GM13977 (cell line): ENCODE data around the gene PPP1R1A.

Experiments used
- DNase-seq: peaks from one replicate; pipeline ENCODE4 v3.0.0; 2012; ENCODE audit warnings: low spot score
- in situ Hi-C: fragments of 300-500 bp; cut with MboI; formaldehyde crosslinking; loops from one replicate; pipeline ENCODE4 v1.12.0; 2022; ENCODE audit warnings: low sequenced_read_pairs, low pct_unique_long_range_greater_than_20kb, mixed read lengths, inconsistent platforms; ENCODE audit not compliant: unreplicated experiment
- TF ChIP-seq, protein P1 (sequence below): IDR thresholded peaks from 2 replicates; pipeline ENCODE4 v1.5.1; 2012; ENCODE audit warnings: mild to moderate bottlenecking, control low read depth; ENCODE audit not compliant: insufficient read depth; ENCODE audit errors: extremely low read depth, missing control alignments

Gene PPP1R1A

DNA sequence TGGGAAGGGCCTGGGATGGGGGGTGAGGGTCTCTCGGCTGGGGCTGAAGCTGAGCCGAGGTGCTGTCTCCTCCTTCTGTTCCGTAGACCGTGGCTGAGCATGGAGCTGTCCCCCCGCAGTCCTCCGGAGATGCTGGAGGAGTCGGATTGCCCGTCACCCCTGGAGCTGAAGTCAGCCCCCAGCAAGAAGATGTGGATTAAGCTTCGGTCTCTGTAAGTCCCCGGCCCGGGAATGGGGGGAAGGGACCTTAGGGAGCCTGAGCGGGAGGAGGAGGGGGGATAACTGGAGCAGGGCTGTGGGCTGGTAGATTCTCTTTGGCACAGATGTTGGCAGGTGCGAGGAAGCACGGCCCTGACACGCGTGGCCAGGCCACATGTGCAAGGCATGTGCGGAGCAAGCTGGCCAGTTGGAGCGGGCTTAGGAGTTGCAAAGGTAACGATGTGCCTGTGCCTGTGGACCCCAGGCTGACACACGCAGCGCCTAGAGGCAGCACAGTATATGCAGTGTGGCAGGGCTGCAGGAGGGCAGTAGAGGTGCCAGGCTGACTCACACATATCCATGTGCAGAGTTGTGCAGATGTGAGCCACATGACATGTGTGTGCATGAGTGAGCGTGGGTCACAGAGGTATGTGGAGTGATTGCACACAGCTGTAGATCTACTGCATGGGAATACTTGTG is 38.5 kb downstream of the PPP1R1A start:
- TF ChIP-seq, protein P1, sequence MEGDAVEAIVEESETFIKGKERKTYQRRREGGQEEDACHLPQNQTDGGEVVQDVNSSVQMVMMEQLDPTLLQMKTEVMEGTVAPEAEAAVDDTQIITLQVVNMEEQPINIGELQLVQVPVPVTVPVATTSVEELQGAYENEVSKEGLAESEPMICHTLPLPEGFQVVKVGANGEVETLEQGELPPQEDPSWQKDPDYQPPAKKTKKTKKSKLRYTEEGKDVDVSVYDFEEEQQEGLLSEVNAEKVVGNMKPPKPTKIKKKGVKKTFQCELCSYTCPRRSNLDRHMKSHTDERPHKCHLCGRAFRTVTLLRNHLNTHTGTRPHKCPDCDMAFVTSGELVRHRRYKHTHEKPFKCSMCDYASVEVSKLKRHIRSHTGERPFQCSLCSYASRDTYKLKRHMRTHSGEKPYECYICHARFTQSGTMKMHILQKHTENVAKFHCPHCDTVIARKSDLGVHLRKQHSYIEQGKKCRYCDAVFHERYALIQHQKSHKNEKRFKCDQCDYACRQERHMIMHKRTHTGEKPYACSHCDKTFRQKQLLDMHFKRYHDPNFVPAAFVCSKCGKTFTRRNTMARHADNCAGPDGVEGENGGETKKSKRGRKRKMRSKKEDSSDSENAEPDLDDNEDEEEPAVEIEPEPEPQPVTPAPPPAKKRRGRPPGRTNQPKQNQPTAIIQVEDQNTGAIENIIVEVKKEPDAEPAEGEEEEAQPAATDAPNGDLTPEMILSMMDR: no peak
- peak; percentile 21 for DNase-seq
- in situ Hi-C loops: no loop called here

DNA sequence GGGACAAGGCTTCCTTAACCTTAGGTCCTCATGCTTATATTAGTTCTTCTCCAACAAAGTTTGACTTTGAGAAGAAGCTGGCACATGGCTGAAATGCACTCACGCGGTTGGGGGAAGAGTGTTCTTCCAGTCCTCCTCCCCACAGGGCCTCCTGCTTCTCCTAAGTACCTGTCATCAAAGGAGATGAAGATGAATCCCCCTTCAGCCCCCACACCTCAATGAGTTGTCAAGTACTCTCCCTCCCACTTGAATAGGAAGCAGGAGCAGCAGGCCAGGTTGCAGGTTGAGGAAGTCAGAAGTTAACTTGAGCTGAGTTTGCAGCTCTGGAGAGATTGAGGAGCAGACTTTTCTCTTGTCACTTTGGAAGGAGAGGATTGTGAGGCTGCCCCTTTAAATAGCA is 41.9 kb downstream of the PPP1R1A start:
- TF ChIP-seq, protein P1: no peak
- no peak for DNase-seq
- in situ Hi-C loops: no loop called here

DNA sequence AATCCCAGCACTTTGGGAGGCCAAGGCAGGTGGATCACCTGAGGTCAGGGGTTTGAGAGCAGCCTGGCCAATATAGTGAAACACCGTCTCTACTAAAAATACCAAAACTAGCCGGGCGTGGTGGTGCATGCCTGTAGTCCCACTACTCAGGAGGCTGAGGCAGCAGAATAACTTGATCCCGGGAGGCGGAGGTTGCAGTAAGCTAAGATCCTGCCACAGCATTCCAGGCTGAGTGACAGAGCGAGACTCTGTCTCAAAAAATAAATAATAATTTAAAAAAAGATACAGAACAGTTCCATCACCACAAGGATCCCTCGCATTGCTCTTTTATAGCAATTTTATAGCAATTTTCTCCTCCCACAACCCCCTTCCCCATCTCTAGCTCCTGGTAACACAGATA is 43.7 kb downstream of the PPP1R1A start:
- no peak for DNase-seq
- in situ Hi-C loops: no loop called here
- TF ChIP-seq, protein P1: no peak

DNA sequence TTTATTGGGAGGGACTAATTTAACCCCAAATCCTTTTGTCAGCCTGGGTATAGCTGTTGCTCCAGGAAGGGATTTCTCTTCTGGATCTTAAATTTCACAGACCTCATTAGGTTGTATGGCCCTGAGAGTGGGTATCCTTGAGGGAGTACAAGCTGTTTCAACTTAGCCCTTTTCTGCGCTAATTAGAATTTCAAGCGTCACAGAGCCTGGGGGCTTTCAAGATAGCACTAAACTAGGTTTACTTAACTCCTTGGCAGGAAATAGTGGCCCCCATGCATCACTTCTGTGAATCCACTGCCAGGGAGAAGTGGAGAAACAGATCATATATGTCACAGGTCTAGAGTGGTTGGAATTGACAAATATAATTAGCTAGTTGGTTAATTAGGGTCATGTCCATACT is 44.9 kb downstream of the PPP1R1A start:
- in situ Hi-C loops: no loop called here
- TF ChIP-seq, protein P1: no peak
- no peak for DNase-seq

DNA sequence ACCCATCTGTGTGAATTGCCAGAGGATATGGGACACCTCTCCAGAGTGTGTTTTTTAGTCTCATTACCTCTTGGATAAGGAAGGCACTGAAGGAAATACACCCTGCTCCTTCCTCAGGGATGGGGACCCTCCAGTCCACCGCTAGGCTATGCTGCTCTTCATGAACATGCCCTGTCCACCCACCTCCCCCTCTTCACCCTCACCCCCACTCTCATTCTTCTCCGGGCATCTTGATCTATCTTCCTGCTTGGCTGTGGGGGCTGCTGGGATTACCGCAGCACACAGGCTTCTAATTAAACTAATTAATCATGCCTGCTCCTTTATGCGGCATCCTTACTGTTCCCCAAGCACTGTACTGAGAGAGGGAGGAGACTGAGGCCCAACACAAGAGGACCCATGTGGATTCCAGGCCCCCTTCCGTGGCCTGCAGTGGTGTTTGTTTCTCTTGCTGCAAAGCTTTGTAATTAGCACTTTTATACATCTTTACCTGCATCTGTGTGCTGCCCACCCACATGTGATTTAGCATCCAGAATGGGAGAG is 46.6 kb downstream of the PPP1R1A start:
- TF ChIP-seq, protein P1: no peak
- in situ Hi-C loops: no loop called here
- DNase-seq: no peak

DNA sequence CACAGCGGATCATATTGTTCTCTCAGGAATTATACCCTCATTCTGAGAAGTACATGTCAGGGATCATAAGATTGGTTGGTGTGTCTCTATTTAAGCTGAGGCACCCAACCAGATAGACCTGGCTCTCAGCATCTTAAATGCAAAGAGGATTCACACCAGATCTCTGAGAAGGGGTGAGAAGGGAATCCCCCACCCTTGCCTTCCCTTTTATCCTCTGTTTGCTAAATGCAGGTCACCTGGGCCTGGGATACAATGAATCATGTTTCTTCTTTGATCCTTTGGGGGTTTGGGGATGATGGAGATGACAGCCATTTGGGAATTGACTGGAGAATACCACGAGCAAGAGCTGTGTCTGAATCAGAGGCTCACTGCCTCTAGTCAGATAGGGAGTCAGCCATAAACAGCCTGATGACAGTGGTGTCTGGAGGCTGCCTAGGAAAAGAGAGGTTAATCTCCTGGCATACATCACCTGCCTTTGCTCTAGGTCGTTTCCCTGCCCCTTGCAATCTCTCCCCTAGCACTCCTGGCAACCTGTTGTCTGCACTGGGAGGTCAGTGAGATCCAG is 50.2 kb downstream of the PPP1R1A start:
- in situ Hi-C loops: no loop called here
- TF ChIP-seq, protein P1: no peak
- DNase-seq: no peak
